MM.1S (cell line): ENCODE results near the gene KLC3.

ENCODE experiments used
- DNase-seq: peaks from one replicate; pipeline ENCODE4 v3.0.0-alpha.2; 2015
- H2AFZ ChIP-seq: fragments of 300-600 bp; sonication (generic); 2 replicates; pipeline ENCODE4 v1.6.0; 2016; ENCODE audit warnings: antibody characterized with exemption, low read length
- H3F3A ChIP-seq: fragments of 300-600 bp; sonication (generic); 2 replicates; pipeline ENCODE4 v1.6.1; 2016; ENCODE audit warnings: mild to moderate bottlenecking, antibody characterized with exemption, low read length, moderate library complexity, mixed read lengths; ENCODE audit not compliant: insufficient read depth
- H3K27ac ChIP-seq: fragments of 300-600 bp; sonication (generic); 2 replicates; pipeline ENCODE4 v1.5.1; 2016; ENCODE audit warnings: mild to moderate bottlenecking, low read length
- H3K27me3 ChIP-seq: fragments of 300-600 bp; sonication (generic); replicated peaks from 2 replicates; pipeline ENCODE4 v1.6.0; 2016; ENCODE audit warnings: low read length; ENCODE audit not compliant: insufficient read depth
- H3K36me3 ChIP-seq: fragments of 300-600 bp; sonication (generic); replicated peaks from 2 replicates; pipeline ENCODE4 v1.6.1; 2016; ENCODE audit warnings: mild to moderate bottlenecking, low read length, mixed read lengths; ENCODE audit not compliant: insufficient read depth
- H3K4me1 ChIP-seq: fragments of 300-600 bp; sonication (generic); 2 replicates; pipeline ENCODE4 v1.6.1; 2016; ENCODE audit warnings: low read length, mixed read lengths
- H3K4me2 ChIP-seq: fragments of 300-600 bp; sonication (generic); 2 replicates; pipeline ENCODE4 v1.6.0; 2016; ENCODE audit warnings: low read depth, low read length
- H3K4me3 ChIP-seq: fragments of 300-600 bp; sonication (generic); 2 replicates; pipeline ENCODE4 v1.5.1; 2016; ENCODE audit warnings: low read length, mixed read lengths
- H3K79me2 ChIP-seq: fragments of 300-600 bp; sonication (generic); 2 replicates; pipeline ENCODE4 v1.6.1; 2016; ENCODE audit warnings: mixed run types, low read length, mixed read lengths
- H3K9ac ChIP-seq: fragments of 300-600 bp; sonication (generic); 2 replicates; pipeline ENCODE4 v1.6.1; 2016; ENCODE audit warnings: low read length, mixed read lengths
- H3K9me2 ChIP-seq: fragments of 300-600 bp; sonication (generic); replicated peaks from 2 replicates; pipeline ENCODE4 v1.6.1; 2016; ENCODE audit warnings: mild to moderate bottlenecking, low read length, mixed read lengths; ENCODE audit not compliant: insufficient read depth
- H3K9me3 ChIP-seq: fragments of 300-600 bp; sonication (generic); replicated peaks from 2 replicates; pipeline ENCODE4 v1.6.1; 2016; ENCODE audit warnings: mild to moderate bottlenecking, low read length, mixed read lengths; ENCODE audit not compliant: insufficient read depth
- H4K20me1 ChIP-seq: fragments of 300-600 bp; sonication (generic); 2 replicates; pipeline ENCODE4 v1.6.1; 2016; ENCODE audit warnings: mild to moderate bottlenecking, low read length, moderate library complexity, mixed read lengths; ENCODE audit not compliant: insufficient read depth
- CTCF ChIP-seq: fragments of 300-600 bp; sonication (generic); IDR thresholded peaks from 2 replicates; pipeline ENCODE4 v1.5.1; 2016; ENCODE audit warnings: antibody characterized with exemption, low read length, mixed read lengths
- EZH2 ChIP-seq: fragments of 300-600 bp; sonication (generic); optimal IDR thresholded peaks from 2 replicates; pipeline ENCODE3; 2017; ENCODE audit warnings: low read depth, mild to moderate bottlenecking, antibody characterized with exemption, low read length, mixed read lengths
- EZH2phosphoT487 ChIP-seq: fragments of 300-600 bp; sonication (generic); IDR thresholded peaks from 2 replicates; pipeline ENCODE4 v1.6.1; 2018; ENCODE audit warnings: antibody characterized with exemption, low read length

The KLC3 gene

DNA sequence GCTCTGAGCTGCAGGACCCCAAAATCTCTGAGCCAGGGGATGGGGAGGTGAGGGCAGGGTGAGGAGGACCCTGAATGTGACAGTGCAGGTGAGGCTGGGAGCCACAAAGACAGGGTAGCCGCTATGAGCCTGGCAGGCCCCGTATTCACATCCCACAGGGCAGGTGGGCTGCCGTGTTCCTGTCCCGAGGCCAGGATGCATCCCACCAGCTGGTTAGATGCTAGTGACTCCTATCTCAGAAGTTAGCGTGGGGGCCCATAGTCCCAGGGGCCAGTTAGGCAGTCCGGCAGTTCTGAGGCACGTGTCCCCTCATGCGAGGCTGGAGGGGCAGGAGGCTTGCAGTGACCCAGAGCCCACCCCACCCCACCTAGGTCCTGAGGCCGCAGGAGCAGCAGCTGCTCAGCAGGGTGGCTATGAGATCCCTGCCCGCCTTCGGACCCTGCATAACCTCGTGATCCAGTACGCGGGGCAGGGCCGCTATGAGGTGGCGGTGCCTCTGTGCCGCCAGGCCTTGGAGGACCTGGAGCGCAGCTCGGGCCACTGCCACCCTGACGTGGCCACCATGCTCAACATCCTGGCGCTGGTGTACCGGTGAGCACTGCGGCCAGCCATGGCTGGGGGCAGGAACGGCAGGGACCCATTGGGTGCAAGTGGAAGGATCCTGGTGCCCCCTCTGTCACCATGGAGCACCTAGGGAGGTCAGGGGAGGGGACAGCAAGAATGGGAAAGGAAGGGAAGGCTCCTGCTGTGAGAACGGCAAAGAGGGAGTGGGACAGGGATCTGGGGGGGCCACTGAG, 7.2 kb downstream of the KLC3 start:
- H3K4me1 ChIP-seq = no peaks in the 10 kb centered on the region
- H3K4me2 ChIP-seq = no peak overlapping the region
- no peaks in the 10 kb centered on the region for H3K9me2 ChIP-seq
- DNase-seq = no peak
- H4K20me1 ChIP-seq = no peaks in the 10 kb centered on the region
- no peak overlapping the region for H2AFZ ChIP-seq
- no peaks in the 10 kb centered on the region for H3K79me2 ChIP-seq
- no peak overlapping the region for H3K4me3 ChIP-seq
- H3K27me3 ChIP-seq = peaks cover 36% of the 10 kb centered on the region
- no peak overlapping the region for H3K27ac ChIP-seq
- no peak overlapping the region for H3K9ac ChIP-seq
- TF ChIP-seq EZH2phosphoT487 (no peak), CTCF (no peak), EZH2 (no peak)
- no peaks in the 10 kb centered on the region for H3F3A ChIP-seq
- no peaks in the 10 kb centered on the region for H3K9me3 ChIP-seq
- H3K36me3 ChIP-seq = no peaks in the 10 kb centered on the region

DNA sequence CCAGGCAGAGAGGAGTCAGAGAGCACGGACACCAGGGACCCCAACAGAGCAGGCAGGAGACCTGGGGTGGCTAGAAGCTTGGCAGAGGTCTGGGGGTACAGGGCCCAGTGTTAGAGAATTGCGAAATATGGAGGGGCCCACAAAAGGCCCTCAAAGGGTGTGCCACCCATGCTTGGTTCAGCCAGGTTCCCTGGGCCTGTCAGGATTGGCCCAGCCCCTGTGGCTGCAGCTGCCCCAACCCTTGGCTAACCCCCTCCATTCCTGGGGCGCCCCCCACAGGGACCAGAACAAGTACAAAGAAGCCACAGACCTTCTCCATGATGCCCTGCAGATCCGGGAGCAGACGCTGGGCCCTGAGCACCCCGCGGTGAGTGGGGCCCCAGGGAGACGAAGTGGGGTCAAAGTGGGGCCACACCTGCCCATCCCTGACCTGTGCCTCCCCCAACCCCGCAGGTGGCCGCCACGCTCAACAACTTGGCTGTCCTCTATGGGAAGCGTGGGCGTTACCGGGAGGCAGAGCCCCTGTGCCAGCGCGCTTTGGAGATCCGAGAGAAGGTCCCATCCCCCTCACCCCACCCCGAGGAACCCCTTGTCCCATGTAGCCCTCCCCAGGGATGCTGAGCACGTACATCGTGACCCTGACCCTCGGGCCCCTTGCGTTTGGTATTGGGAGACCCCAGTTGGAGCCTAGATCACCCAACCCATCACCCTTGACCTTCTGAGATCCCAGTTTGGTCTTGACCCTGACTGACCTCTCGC, 8.0 kb downstream of the KLC3 start:
- Histone ChIP-seq H3K9me3 (no peaks in the 10 kb centered on the region), H3K9ac (no peak overlapping the region), H3F3A (no peaks in the 10 kb centered on the region), H3K9me2 (no peaks in the 10 kb centered on the region), H3K27me3 (peaks cover 32% of the 10 kb centered on the region), H3K4me3 (no peak overlapping the region), H2AFZ (no peak overlapping the region), H3K4me2 (no peak overlapping the region), H4K20me1 (no peaks in the 10 kb centered on the region), H3K27ac (no peak overlapping the region), H3K79me2 (no peaks in the 10 kb centered on the region), H3K36me3 (no peaks in the 10 kb centered on the region), H3K4me1 (no peaks in the 10 kb centered on the region)
- TF ChIP-seq EZH2 = no peak
- no peak for TF ChIP-seq EZH2phosphoT487
- no peak for TF ChIP-seq CTCF
- DNase-seq = no peak

- no peak overlapping the region for H2AFZ ChIP-seq
- H3K4me3 ChIP-seq = no peak overlapping the region
- peaks cover 32% of the 10 kb centered on the region for H3K27me3 ChIP-seq
- no peak overlapping the region for H3K4me2 ChIP-seq
- no peaks in the 10 kb centered on the region for H3K9me2 ChIP-seq
- H3K27ac ChIP-seq = no peak overlapping the region
- no peaks in the 10 kb centered on the region for H4K20me1 ChIP-seq
- H3F3A ChIP-seq = no peaks in the 10 kb centered on the region
- DNase-seq = no peak
- no peaks in the 10 kb centered on the region for H3K36me3 ChIP-seq
- H3K9ac ChIP-seq = no peak overlapping the region
- H3K4me1 ChIP-seq = no peaks in the 10 kb centered on the region
- no peaks in the 10 kb centered on the region for H3K9me3 ChIP-seq
- H3K79me2 ChIP-seq = no peaks in the 10 kb centered on the region
- no peak for TF ChIP-seq EZH2phosphoT487
- no peak for TF ChIP-seq CTCF
- no peak for TF ChIP-seq EZH2
These were observed 8.5 kb downstream of the KLC3 start for GRCh38 chr19:45349126-45349415.
